SK-N-SH treated with all-trans-retinoic acid at 6 μM for 48 hours (cell line): ENCODE measurements around the gene DDN.

ENCODE experiments used
- ATAC-seq: fragments of 200-7000 bp; cut with Tn5 transposase; 3 replicates; pipeline ENCODE4 v1.9.1; 2020; ENCODE audit warnings: mild to moderate bottlenecking, moderate library complexity
- ARNTL ChIP-seq: fragments of 450-650 bp; formaldehyde crosslinking; IDR thresholded peaks from 2 replicates; pipeline ENCODE4 v1.5.0; 2020; ENCODE audit warnings: low read depth, mild to moderate bottlenecking, moderate library complexity, borderline replicate concordance
- BACH2 ChIP-seq: fragments of 250-450 bp; sonication (Bioruptor Pico); IDR thresholded peaks from 2 replicates; pipeline ENCODE4 v1.9.0; 2021; ENCODE audit warnings: mild to moderate bottlenecking, borderline replicate concordance
- CREB5 ChIP-seq: fragments of 250-450 bp; sonication (Bioruptor Pico); IDR thresholded peaks from 2 replicates; pipeline ENCODE4 v1.5.1; 2020; ENCODE audit warnings: low read depth, mild to moderate bottlenecking, moderate library complexity
- CSDC2 ChIP-seq: fragments of 250-450 bp; sonication (Bioruptor Pico); IDR thresholded peaks from 2 replicates; pipeline ENCODE4 v1.5.0; 2020; ENCODE audit warnings: mild to moderate bottlenecking, moderate library complexity
- CSRNP3 ChIP-seq: fragments of 250-450 bp; sonication (Bioruptor Pico); IDR thresholded peaks from 2 replicates; pipeline ENCODE4 v1.5.1; 2021; ENCODE audit warnings: mild to moderate bottlenecking, moderate library complexity
- GLIS3 ChIP-seq: fragments of 250-450 bp; sonication (Bioruptor Pico); IDR thresholded peaks from 2 replicates; pipeline ENCODE4 v1.5.0; 2020; ENCODE audit warnings: mild to moderate bottlenecking, moderate library complexity
- ISL1 ChIP-seq: fragments of 250-450 bp; sonication (Bioruptor Pico); IDR thresholded peaks from 2 replicates; pipeline ENCODE4 v2.1.2; 2022; ENCODE audit warnings: mild to moderate bottlenecking, moderate library complexity
- OSR1 ChIP-seq: fragments of 250-450 bp; sonication (Bioruptor Pico); IDR thresholded peaks from 2 replicates; pipeline ENCODE4 v1.8.0; 2022; ENCODE audit warnings: moderate library complexity, mild to moderate bottlenecking, inconsistent platforms
- POU6F1 ChIP-seq: fragments of 250-450 bp; sonication (Bioruptor Pico); IDR thresholded peaks from 2 replicates; pipeline ENCODE4 v1.8.0; 2021; ENCODE audit warnings: low read depth, mild to moderate bottlenecking, moderate library complexity, borderline replicate concordance
- PPARA ChIP-seq: fragments of 250-450 bp; sonication (Bioruptor Pico); IDR thresholded peaks from 2 replicates; pipeline ENCODE4 v1.5.0; 2020; ENCODE audit warnings: mild to moderate bottlenecking, borderline replicate concordance
- RARB ChIP-seq: fragments of 250-450 bp; sonication (Bioruptor Pico); IDR thresholded peaks from 2 replicates; pipeline ENCODE4 v1.8.0; 2021; ENCODE audit warnings: mild to moderate bottlenecking, moderate library complexity
- SNAI2 ChIP-seq: fragments of 250-450 bp; sonication (Bioruptor Pico); IDR thresholded peaks from 2 replicates; pipeline ENCODE4 v1.5.0; 2020; ENCODE audit warnings: mild to moderate bottlenecking, moderate library complexity
- TCF4 ChIP-seq: fragments of 250-450 bp; sonication (Bioruptor Pico); IDR thresholded peaks from 2 replicates; pipeline ENCODE4 v1.8.0; 2021; ENCODE audit warnings: mild to moderate bottlenecking, moderate library complexity, borderline replicate concordance
- TOX ChIP-seq: fragments of 250-450 bp; sonication (Bioruptor Pico); IDR thresholded peaks from 2 replicates; pipeline ENCODE4 v1.8.0; 2021; ENCODE audit warnings: mild to moderate bottlenecking, moderate library complexity, borderline replicate concordance
- TSHZ2 ChIP-seq: fragments of 250-450 bp; sonication (Bioruptor Pico); IDR thresholded peaks from 2 replicates; pipeline ENCODE4 v1.5.0; 2020; ENCODE audit warnings: mild to moderate bottlenecking, moderate library complexity
- ZC3H10 ChIP-seq: fragments of 250-450 bp; sonication (Bioruptor Pico); IDR thresholded peaks from 2 replicates; pipeline ENCODE4 v1.5.1; 2021; ENCODE audit warnings: mild to moderate bottlenecking, moderate library complexity
- ZFP30 ChIP-seq: fragments of 450-650 bp; formaldehyde crosslinking; IDR thresholded peaks from 2 replicates; pipeline ENCODE4 v1.5.0; 2022; ENCODE audit warnings: mild to moderate bottlenecking, moderate library complexity
- ZNF70 ChIP-seq: fragments of 450-650 bp; formaldehyde crosslinking; IDR thresholded peaks from 2 replicates; pipeline ENCODE4 v1.5.0; 2020; ENCODE audit warnings: mild to moderate bottlenecking, moderate library complexity
- ZNF8 ChIP-seq: fragments of 450-650 bp; formaldehyde crosslinking; IDR thresholded peaks from 2 replicates; pipeline ENCODE4 v1.5.0; 2020; ENCODE audit warnings: mild to moderate bottlenecking, moderate library complexity

DDN gene

GRCh38 chr12:49010092-49010668 is 11.0 kb upstream of the DDN start:
- TF ChIP-seq CSRNP3 (CRISPR knock-in tag): no peak
- TF ChIP-seq TSHZ2 (CRISPR knock-in tag): no peak
- no peak for TF ChIP-seq CSDC2 (CRISPR knock-in tag)
- no peak for TF ChIP-seq ZC3H10
- no peak for TF ChIP-seq POU6F1 (CRISPR knock-in tag)
- TF ChIP-seq GLIS3 (CRISPR knock-in tag): no peak
- TF ChIP-seq ZNF8 (CRISPR knock-in tag): no peak
- TF ChIP-seq ZFP30 (CRISPR knock-in tag): no peak
- TF ChIP-seq TOX: no peak
- no peak for TF ChIP-seq OSR1 (CRISPR knock-in tag)
- TF ChIP-seq CREB5 (CRISPR knock-in tag): no peak
- TF ChIP-seq BACH2 (CRISPR knock-in tag): no peak
- no peak for TF ChIP-seq TCF4
- TF ChIP-seq SNAI2 (CRISPR knock-in tag): no peak
- TF ChIP-seq PPARA: no peak
- TF ChIP-seq, all 23 proteins: peak for 0
- ATAC-seq: no peak

- no peak for ATAC-seq
- TF ChIP-seq ZNF70 (CRISPR knock-in tag) (no peak), TOX (no peak), GLIS3 (CRISPR knock-in tag) (no peak), TSHZ2 (CRISPR knock-in tag) (no peak), CREB5 (CRISPR knock-in tag) (no peak), BACH2 (CRISPR knock-in tag) (no peak), PPARA (no peak), ARNTL (CRISPR knock-in tag) (no peak), RARB (CRISPR knock-in tag) (no peak), SNAI2 (CRISPR knock-in tag) (no peak)
These were observed 9.8 kb upstream of the DDN start for GRCh38 chr12:49008943-49009342.

GRCh38 chr12:49000346-49000745 is 1.2 kb upstream of the DDN start:
- ATAC-seq: no peak
- TF ChIP-seq BACH2 (CRISPR knock-in tag) (no peak), GLIS3 (CRISPR knock-in tag) (no peak), CSRNP3 (CRISPR knock-in tag) (no peak), CREB5 (CRISPR knock-in tag) (no peak), ISL1 (CRISPR knock-in tag) (no peak), TSHZ2 (CRISPR knock-in tag) (no peak), RARB (CRISPR knock-in tag) (no peak)
